ENCODE results near the gene NLRX1.
A peak's percentile ranks its signal among the peaks of the same experiment; 100 is the strongest.
"Not testable (repeated sequence)": the region's sequence is repeated elsewhere in the genome, so short reads cannot be mapped to it uniquely, and the experiment has no call there.

The NLRX1 gene, protein sequence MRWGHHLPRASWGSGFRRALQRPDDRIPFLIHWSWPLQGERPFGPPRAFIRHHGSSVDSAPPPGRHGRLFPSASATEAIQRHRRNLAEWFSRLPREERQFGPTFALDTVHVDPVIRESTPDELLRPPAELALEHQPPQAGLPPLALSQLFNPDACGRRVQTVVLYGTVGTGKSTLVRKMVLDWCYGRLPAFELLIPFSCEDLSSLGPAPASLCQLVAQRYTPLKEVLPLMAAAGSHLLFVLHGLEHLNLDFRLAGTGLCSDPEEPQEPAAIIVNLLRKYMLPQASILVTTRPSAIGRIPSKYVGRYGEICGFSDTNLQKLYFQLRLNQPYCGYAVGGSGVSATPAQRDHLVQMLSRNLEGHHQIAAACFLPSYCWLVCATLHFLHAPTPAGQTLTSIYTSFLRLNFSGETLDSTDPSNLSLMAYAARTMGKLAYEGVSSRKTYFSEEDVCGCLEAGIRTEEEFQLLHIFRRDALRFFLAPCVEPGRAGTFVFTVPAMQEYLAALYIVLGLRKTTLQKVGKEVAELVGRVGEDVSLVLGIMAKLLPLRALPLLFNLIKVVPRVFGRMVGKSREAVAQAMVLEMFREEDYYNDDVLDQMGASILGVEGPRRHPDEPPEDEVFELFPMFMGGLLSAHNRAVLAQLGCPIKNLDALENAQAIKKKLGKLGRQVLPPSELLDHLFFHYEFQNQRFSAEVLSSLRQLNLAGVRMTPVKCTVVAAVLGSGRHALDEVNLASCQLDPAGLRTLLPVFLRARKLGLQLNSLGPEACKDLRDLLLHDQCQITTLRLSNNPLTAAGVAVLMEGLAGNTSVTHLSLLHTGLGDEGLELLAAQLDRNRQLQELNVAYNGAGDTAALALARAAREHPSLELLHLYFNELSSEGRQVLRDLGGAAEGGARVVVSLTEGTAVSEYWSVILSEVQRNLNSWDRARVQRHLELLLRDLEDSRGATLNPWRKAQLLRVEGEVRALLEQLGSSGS

DNA sequence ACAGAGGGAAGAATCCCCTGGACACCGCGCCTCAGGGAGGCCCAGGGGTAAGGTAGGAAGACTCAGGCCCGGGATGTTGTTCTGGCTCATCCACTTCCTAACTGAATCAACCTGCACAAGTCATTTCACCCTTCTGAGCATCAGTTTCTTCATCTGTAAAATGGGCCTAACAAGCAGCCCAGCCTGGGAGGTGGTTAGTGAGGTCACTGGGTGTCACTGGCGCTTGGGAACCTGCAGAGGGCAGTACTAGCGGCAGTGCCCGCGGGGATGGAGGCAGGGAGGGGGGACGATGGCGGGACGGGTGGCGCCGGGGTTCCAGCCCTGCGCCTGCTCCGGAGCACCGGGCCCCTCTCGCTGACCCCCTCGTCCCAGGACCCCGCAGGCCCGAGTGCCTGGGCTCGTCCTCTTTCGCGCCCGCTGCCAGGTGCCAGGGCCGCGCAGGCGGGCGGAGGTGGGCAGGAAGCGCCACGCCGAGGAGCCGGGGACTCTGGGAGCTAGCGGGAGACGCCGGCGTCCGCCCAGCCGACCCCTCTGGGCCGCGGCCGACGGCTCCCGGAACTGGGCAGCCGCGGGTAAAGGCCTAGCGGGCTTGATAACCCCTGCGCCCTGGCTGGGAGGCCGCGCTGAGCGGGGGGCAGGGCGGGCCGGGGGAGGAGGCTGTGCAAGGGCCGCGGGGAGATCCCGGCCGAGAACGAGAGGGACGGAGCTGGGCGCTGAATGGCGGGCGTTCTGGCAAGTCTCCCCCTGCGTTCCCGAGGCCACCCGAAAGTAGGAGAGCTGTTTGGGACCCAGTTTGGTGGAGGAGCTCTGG lies at the start of gene NLRX1:
TSS of gene NLRX1 (plus strand) at position 255 of the 811 bp plus-strand sequence. CDS start 2,679 bp downstream, outside the sequence.
- H3K27ac Mint-ChIP-seq (ENCODE audit: low read depth): peak within 1 kb of the TSS; percentile 80
- peak within 1 kb of the TSS; percentile 87 for H3K4me3 Mint-ChIP-seq
- peaks cover 2% of the 10 kb centered on the region for H3K36me3 Mint-ChIP-seq (ENCODE audit: insufficient read depth)
- no peaks in the 10 kb centered on the region for H3K27me3 Mint-ChIP-seq
- H3K4me1 Mint-ChIP-seq: peaks cover 11% of the 10 kb centered on the region
- peak; percentile 97 for ATAC-seq (replicated peaks; ENCODE audit: extremely low read depth, poor library complexity, severe bottlenecking)
- H3K9me3 Mint-ChIP-seq: no peaks in the 10 kb centered on the region
- peak; percentile 71 for DNase-seq (ENCODE audit: low spot score in 2 of 2)

DNA sequence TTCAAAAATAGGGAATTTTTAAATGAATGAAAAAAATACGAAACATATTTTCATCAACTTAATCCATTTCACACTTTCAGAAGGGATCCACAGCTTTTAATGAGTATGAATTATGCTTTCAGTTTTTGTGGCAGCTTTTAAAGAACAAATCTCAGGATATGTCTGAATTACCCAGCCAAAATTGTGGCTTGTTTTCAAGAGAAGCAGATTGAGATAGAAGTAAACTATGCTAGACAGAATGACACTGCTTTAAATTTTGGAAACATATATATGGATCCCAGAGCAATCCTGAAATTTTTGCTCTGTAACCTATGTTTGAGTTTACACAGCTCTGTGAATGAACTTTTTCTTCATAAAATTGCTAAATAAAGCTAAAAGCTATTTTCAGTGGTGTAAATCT lies 49.6 kb upstream of the NLRX1 start:
- Mint-ChIP-seq H3K4me3 (no peak overlapping the region), H3K36me3 (ENCODE audit: insufficient read depth) (peaks cover 23% of the 10 kb centered on the region), H3K4me1 (peaks cover 41% of the 10 kb centered on the region), H3K27me3 (no peaks in the 10 kb centered on the region), H3K27ac (ENCODE audit: low read depth) (no peak overlapping the region), H3K9me3 (no peaks in the 10 kb centered on the region)
- DNase-seq (ENCODE audit: low spot score in 2 of 2) (no peak), ATAC-seq (replicated peaks; ENCODE audit: extremely low read depth, poor library complexity, severe bottlenecking) (no peak)

DNA sequence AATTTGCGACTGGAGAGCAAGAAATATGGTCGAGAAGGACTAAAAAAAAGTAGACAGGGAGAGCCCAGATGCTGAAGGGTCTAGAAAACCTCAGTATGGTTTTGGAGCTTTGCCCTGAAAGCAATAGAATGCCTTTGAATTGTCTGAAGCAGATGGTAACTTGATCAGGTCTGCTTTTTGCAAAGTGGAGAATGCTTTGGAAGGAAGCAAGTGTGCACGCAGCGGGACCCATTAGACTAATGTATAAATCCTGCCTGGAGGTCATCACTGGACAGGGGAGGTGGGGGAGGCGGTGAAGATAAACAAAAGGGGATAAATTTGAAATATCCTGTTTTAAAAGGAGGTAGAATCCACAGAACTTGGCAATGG lies 47.9 kb upstream of the NLRX1 start:
- peak overlapping the region; percentile 88 for H3K4me3 Mint-ChIP-seq
- H3K27me3 Mint-ChIP-seq: no peaks in the 10 kb centered on the region
- peaks cover 22% of the 10 kb centered on the region for H3K36me3 Mint-ChIP-seq (ENCODE audit: insufficient read depth)
- peak overlapping the region; percentile 90 for H3K27ac Mint-ChIP-seq (ENCODE audit: low read depth)
- ATAC-seq (replicated peaks; ENCODE audit: extremely low read depth, poor library complexity, severe bottlenecking): no peak
- no peaks in the 10 kb centered on the region for H3K9me3 Mint-ChIP-seq
- peaks cover 34% of the 10 kb centered on the region for H3K4me1 Mint-ChIP-seq
- DNase-seq (ENCODE audit: low spot score in 2 of 2): no peak

DNA sequence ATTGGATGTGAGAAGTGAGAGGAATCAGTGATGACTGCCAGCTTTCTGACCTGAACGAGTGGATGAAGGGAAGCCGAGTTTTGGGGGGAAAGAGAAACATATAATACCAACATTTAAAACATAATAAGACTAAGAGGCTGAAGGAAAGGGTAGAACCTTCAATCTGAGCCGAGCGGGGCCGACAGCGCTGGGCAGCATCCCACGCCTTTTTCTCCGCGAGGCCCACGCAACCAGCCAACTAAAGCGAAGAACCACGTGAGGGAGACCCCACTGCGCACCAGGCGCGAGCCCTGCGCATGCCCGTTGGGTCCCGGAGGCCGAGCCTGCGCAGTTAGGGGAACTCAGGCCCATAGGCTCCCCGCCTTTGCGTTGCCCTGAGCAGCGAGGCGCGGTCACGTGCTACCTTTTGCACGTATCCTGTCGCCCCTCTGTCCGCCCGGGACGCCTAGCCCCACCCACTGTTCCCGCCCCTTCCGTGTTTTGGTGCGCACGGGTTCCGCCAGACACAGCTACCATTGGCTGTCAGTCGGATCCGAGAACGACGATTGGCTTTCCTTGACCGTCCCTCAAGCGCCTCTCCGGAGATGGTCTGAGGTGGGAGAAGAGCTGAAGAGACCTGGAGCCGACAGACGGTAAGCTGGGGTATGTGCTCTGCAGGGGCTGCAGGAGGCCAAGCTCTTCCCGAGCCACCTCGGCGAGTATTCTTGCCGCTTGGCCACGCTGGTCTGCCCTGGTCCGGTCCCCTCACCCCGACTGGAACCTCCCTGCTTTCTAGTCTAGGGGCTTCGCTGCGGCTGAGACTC lies 47.3 kb upstream of the NLRX1 start, which contains the start of gene HINFP:
TSS of gene HINFP (plus strand) at position 573 of the 803 bp plus-strand sequence. CDS start 5,365 bp downstream, outside the sequence.
- Mint-ChIP-seq H3K9me3 (no peaks in the 10 kb centered on the region), H3K4me1 (peaks cover 29% of the 10 kb centered on the region), H3K27me3 (no peaks in the 10 kb centered on the region), H3K4me3 (peak within 1 kb of the TSS; percentile 88), H3K27ac (ENCODE audit: low read depth) (peak within 1 kb of the TSS; percentile 90), H3K36me3 (ENCODE audit: insufficient read depth) (peaks cover 21% of the 10 kb centered on the region)
- ATAC-seq (replicated peaks; ENCODE audit: extremely low read depth, poor library complexity, severe bottlenecking) (peak; percentile 99), DNase-seq (ENCODE audit: low spot score in 2 of 2) (peak; percentile 97 to 98)

DNA sequence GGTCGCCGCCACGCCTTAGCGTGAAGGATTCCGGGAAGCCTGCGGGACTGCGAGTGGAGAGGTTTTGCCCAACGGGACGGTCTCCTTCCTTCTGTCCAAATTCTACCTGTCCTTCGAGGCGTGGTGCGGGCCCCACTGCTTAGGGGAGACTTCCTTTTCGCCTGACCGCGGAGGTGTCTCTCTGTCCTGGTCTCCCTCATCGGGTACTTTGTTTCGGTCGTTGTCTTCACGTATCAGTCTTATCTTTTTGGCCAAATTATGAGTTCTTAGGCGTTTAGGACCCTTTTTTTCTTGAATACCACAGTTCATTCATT lies 46.8 kb upstream of the NLRX1 start:
- peak overlapping the region; percentile 88 for H3K4me3 Mint-ChIP-seq
- H3K27me3 Mint-ChIP-seq: no peaks in the 10 kb centered on the region
- no peak for ATAC-seq (replicated peaks; ENCODE audit: extremely low read depth, poor library complexity, severe bottlenecking)
- DNase-seq (ENCODE audit: low spot score in 2 of 2): no peak
- peaks cover 22% of the 10 kb centered on the region for H3K36me3 Mint-ChIP-seq (ENCODE audit: insufficient read depth)
- H3K27ac Mint-ChIP-seq (ENCODE audit: low read depth): peak overlapping the region; percentile 90
- no peaks in the 10 kb centered on the region for H3K9me3 Mint-ChIP-seq
- H3K4me1 Mint-ChIP-seq: peaks cover 32% of the 10 kb centered on the region

DNA sequence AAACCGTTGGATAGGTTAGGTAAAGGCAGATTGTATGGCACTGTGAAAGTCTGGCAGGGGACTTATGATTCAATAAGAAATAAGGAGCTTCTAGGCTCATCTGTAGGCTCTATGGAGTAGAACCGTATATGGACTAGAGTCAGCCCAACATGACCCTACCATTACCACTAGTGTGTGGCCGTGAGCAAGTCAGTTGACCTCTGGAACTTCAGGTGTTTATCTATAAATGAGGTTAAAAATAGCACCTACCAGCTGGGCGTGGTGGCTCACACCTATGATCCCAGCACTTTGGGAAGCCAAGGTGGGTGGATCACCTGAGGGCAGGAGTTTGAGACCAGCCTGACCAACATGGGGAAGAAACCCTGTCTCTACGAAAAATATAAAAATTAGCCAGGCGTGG lies 42.7 kb upstream of the NLRX1 start:
- no peak for ATAC-seq (replicated peaks; ENCODE audit: extremely low read depth, poor library complexity, severe bottlenecking)
- H3K27ac Mint-ChIP-seq (ENCODE audit: low read depth): no peak overlapping the region
- peaks cover 33% of the 10 kb centered on the region for H3K4me1 Mint-ChIP-seq

DNA sequence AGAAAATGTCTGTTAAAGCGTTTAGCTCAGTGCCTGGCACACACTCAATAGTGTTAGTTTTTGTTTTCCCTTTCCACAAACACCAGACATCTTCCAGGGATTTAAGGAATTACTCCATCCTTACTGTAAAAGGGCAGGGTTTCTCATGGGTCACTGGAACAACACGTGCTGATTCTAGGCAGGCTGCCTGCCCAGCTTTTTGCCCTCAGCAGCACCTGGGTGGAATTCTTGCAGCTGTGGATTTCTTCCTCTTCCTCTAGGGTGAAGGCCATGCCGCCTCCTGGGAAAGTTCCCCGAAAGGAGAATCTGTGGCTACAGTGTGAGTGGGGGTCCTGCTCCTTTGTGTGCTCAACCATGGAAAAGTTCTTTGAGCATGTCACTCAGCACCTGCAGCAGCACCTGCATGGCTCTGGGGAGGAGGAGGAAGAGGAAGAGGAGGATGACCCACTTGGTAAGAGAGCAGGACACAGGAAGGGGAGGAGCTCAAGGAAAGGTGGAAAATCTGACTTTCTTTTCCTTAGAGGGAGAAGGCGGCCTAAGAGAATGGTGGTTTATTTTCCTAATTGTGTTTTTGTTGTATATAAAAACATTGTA lies 41.8 kb upstream of the NLRX1 start:
- Mint-ChIP-seq H3K27ac (ENCODE audit: low read depth) (no peak overlapping the region), H3K4me1 (peaks cover 28% of the 10 kb centered on the region), H3K9me3 (no peaks in the 10 kb centered on the region), H3K36me3 (ENCODE audit: insufficient read depth) (peaks cover 55% of the 10 kb centered on the region), H3K27me3 (no peaks in the 10 kb centered on the region), H3K4me3 (no peak overlapping the region)
- DNase-seq (ENCODE audit: low spot score in 2 of 2) (no peak), ATAC-seq (replicated peaks; ENCODE audit: extremely low read depth, poor library complexity, severe bottlenecking) (no peak)

More for the DNA sequence above, 42.7 kb upstream of the NLRX1 start:
- no peak overlapping the region for H3K4me3 Mint-ChIP-seq
- no peaks in the 10 kb centered on the region for H3K27me3 Mint-ChIP-seq
- no peaks in the 10 kb centered on the region for H3K9me3 Mint-ChIP-seq
- H3K36me3 Mint-ChIP-seq (ENCODE audit: insufficient read depth): peaks cover 48% of the 10 kb centered on the region
- DNase-seq (ENCODE audit: low spot score in 2 of 2): no peak

DNA sequence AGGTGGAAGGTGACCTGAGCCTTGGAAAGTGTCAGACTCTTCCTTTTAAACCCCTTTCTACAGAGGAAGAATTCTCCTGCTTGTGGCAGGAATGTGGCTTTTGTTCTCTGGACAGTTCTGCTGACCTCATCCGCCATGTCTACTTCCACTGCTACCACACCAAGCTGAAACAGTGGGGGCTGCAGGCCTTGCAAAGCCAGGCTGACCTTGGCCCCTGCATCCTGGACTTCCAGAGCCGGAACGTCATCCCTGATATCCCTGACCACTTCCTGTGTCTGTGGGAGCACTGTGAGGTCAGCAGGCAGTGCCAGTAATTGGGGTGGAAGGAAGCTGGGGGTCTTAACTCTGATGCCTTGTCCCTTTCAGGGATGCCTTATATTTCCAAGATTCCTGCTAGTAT lies 37.9 kb upstream of the NLRX1 start:
- DNase-seq (ENCODE audit: low spot score in 2 of 2): no peak
- peaks cover 48% of the 10 kb centered on the region for H3K36me3 Mint-ChIP-seq (ENCODE audit: insufficient read depth)
- H3K9me3 Mint-ChIP-seq: no peaks in the 10 kb centered on the region
- no peak overlapping the region for H3K4me3 Mint-ChIP-seq
- ATAC-seq (replicated peaks; ENCODE audit: extremely low read depth, poor library complexity, severe bottlenecking): no peak
- H3K4me1 Mint-ChIP-seq: peaks cover 12% of the 10 kb centered on the region
- no peaks in the 10 kb centered on the region for H3K27me3 Mint-ChIP-seq
- no peak overlapping the region for H3K27ac Mint-ChIP-seq (ENCODE audit: low read depth)

DNA sequence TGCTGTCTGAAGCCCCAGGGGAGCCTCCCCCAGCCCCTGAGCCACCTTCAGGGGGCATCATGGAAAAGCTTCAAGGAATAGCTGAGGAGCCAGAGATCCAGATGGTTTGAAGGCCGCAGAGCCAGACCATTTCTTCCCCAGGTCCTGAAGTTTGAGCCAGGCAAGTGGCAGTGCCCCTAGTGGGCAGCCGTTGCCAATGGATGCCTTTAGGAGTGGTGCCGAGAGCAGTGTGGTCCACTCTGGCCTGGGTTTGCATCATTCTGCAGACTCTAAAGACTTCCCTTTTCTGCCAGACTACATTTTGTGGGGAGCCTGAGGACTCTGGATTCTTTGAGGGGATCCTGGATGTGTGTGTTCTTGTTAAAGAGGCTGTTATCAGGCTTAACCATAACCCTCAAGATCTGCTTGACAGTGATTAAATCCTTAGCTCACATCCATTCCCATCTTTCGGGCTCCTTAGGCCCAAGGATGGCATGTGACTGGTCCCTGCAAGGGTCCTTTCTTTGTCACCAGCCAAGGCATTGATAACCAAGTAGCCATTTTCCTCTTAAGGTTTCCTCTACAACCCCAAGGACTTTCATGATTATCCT lies 34.0 kb upstream of the NLRX1 start:
- no peak for DNase-seq (ENCODE audit: low spot score in 2 of 2)
- H3K27ac Mint-ChIP-seq (ENCODE audit: low read depth): no peak overlapping the region
- no peaks in the 10 kb centered on the region for H3K9me3 Mint-ChIP-seq
- no peak for ATAC-seq (replicated peaks; ENCODE audit: extremely low read depth, poor library complexity, severe bottlenecking)
- no peak overlapping the region for H3K4me3 Mint-ChIP-seq
- peaks cover 17% of the 10 kb centered on the region for H3K27me3 Mint-ChIP-seq
- peaks cover 28% of the 10 kb centered on the region for H3K36me3 Mint-ChIP-seq (ENCODE audit: insufficient read depth)
- peaks cover 6% of the 10 kb centered on the region for H3K4me1 Mint-ChIP-seq

DNA sequence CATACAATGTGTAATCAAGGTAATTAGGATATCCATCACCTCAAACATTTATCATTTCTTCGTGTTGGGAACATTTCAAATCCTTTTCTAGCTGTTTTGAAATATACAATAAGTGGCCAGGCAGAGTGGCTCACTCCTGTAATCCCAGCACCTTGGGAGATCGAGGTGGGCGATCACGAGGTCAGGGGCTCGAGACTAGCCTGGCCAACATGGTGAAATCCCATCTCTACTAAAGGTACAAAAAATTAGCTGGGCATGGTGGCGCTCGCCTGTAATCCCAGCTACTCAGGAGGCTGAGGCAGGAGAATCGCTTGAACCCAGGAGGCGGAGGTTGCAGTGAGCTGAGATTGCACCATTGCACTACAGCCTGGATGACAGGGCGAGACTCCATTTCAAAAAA lies 29.2 kb upstream of the NLRX1 start:
- not testable (repeated sequence) for H3K27ac Mint-ChIP-seq (ENCODE audit: low read depth); H3K9me3 Mint-ChIP-seq; DNase-seq (ENCODE audit: low spot score in 2 of 2); H3K4me1 Mint-ChIP-seq; H3K4me3 Mint-ChIP-seq; ATAC-seq (replicated peaks; ENCODE audit: extremely low read depth, poor library complexity, severe bottlenecking); H3K36me3 Mint-ChIP-seq (ENCODE audit: insufficient read depth)
- peaks cover 27% of the 10 kb centered on the region for H3K27me3 Mint-ChIP-seq

DNA sequence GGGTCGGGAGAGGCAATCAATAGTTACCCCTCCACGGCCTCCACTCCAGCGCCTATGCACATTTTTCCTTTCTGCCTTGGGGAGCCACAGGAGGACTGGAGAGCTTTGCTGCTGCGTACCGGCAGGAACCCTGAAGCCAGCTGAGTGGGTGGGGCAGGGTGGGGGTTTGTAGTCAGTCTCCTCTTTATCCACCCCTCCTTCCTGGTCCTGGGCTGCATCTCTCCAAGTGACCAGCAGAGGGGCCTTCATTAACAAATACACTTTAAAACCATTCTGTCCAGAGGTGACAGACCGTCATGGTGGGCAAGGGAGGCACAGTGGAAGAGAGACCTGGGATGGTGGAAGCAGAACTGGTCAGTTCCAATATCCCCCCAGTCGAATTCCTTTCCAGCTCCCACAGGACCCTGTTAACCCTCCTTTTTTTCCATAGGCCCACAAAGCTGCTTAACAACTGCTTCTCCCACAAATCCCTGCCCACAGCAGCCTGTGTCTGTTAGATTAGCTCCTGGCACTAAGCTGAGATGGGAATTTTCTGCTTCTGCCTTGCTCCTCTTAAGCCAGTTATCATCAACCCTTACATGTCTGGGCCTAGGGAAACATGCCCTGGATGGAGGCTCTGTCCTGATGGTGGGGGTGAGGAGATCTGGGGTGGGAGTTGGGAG lies 23.6 kb upstream of the NLRX1 start:
- ATAC-seq (replicated peaks; ENCODE audit: extremely low read depth, poor library complexity, severe bottlenecking) (no peak), DNase-seq (ENCODE audit: low spot score in 2 of 2) (no peak)
- Mint-ChIP-seq H3K36me3 (ENCODE audit: insufficient read depth) (no peaks in the 10 kb centered on the region), H3K27ac (ENCODE audit: low read depth) (no peak overlapping the region), H3K27me3 (peaks cover 45% of the 10 kb centered on the region), H3K4me3 (no peak overlapping the region), H3K9me3 (no peaks in the 10 kb centered on the region), H3K4me1 (peaks cover 11% of the 10 kb centered on the region)
